Measurements from ENCODE around the gene SEC14L5. TPM values are rescaled to one million over a fixed set of nuclear protein-coding genes. Genes with fewer than 3 reads are reported as not detected.

Gene SEC14L5
- total and polyA plus RNA-seq, 10 donors = 0.06 to 0.94 (median 0.26) TPM; not detected in 1

DNA sequence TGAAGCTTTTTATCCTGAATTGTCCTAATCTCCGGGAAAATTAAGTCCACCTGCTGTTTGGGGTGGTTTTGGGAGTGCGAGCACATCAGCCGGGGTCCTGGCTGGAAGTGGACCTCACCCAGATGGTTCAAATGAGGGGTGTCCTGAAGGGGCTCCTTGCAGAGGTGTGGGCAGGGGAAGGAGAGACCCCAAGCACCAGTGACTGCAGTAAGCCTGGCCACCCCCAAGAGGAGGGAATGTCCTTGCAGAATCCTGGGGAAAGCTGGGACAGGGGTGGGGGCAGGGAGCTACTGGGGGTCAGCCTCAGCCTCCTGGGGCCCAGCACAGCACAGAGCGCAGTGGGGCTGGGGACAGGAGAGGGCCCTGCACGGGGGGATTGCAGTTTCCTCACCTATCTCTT is 46.2 kb downstream of the SEC14L5 start:
- TF ChIP-seq, protein P1, sequence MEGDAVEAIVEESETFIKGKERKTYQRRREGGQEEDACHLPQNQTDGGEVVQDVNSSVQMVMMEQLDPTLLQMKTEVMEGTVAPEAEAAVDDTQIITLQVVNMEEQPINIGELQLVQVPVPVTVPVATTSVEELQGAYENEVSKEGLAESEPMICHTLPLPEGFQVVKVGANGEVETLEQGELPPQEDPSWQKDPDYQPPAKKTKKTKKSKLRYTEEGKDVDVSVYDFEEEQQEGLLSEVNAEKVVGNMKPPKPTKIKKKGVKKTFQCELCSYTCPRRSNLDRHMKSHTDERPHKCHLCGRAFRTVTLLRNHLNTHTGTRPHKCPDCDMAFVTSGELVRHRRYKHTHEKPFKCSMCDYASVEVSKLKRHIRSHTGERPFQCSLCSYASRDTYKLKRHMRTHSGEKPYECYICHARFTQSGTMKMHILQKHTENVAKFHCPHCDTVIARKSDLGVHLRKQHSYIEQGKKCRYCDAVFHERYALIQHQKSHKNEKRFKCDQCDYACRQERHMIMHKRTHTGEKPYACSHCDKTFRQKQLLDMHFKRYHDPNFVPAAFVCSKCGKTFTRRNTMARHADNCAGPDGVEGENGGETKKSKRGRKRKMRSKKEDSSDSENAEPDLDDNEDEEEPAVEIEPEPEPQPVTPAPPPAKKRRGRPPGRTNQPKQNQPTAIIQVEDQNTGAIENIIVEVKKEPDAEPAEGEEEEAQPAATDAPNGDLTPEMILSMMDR (IDR thresholded peaks at IDR 0.05 in 8 of 11, conservative IDR thresholded peaks at IDR 0.05 in 3 of 11) = no peak
- TF ChIP-seq POLR2A (IDR thresholded peaks at IDR 0.05) = no peak
- no peaks in the 10 kb centered on the region for H3K4me1 ChIP-seq
- H3K36me3 ChIP-seq = no peaks in the 10 kb centered on the region
- peak; percentile 18 for DNase-seq
- peaks cover 0 to 39% (median 0%) of the 10 kb centered on the region in 7 donors for H3K27me3 ChIP-seq (replicated peaks in 1 of 7)
- no peak overlapping the region for H3K4me3 ChIP-seq
- WGBS, 5 donors = 64 to 73% (median 71%) methylated on average over 5 of the region's 5 CpGs
- no peak overlapping the region for H3K27ac ChIP-seq
- H3K9me3 ChIP-seq = no peaks in the 10 kb centered on the region
- intact Hi-C loops (cut with DNase I; ENCODE audit: low total_unique reads) = no loop called here

DNA sequence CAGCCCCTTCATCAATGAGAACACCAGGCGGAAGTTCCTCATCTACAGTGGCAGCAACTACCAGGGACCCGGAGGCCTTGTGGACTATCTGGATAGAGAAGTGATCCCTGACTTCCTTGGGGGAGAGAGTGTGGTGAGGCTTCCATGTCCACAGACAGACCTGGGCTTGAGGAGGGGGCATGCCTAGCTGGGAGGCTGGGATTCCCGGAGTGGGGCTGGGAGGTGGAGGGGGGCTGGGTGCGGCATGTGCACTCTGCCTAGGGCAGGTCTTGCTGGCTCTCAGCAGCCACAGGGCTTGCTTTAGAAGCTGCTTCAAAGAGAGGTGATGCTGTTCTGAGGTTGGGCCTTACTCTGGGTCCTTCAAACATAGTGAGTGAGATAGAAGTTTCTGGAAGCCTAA is 47.8 kb downstream of the SEC14L5 start:
- intact Hi-C loops (cut with DNase I; ENCODE audit: low total_unique reads) = no loop called here
- H3K4me1 ChIP-seq = no peaks in the 10 kb centered on the region
- H3K9me3 ChIP-seq = no peaks in the 10 kb centered on the region
- no peak overlapping the region for H3K27ac ChIP-seq
- no peaks in the 10 kb centered on the region for H3K36me3 ChIP-seq
- peak; percentile 54 for DNase-seq
- WGBS, 5 donors = 53 to 81% (median 69%) methylated on average over 4 of the region's 4 CpGs
- no peak for TF ChIP-seq POLR2AphosphoS5 (IDR thresholded peaks at IDR 0.05)
- TF ChIP-seq, protein P1 (IDR thresholded peaks at IDR 0.05 in 8 of 11, conservative IDR thresholded peaks at IDR 0.05 in 3 of 11) = no peak
- TF ChIP-seq POLR2A (IDR thresholded peaks at IDR 0.05) = no peak
- no peak overlapping the region for H3K4me3 ChIP-seq
- H3K27me3 ChIP-seq (replicated peaks in 1 of 7) = peaks cover 0 to 44% (median 0%) of the 10 kb centered on the region in 7 donors

DNA sequence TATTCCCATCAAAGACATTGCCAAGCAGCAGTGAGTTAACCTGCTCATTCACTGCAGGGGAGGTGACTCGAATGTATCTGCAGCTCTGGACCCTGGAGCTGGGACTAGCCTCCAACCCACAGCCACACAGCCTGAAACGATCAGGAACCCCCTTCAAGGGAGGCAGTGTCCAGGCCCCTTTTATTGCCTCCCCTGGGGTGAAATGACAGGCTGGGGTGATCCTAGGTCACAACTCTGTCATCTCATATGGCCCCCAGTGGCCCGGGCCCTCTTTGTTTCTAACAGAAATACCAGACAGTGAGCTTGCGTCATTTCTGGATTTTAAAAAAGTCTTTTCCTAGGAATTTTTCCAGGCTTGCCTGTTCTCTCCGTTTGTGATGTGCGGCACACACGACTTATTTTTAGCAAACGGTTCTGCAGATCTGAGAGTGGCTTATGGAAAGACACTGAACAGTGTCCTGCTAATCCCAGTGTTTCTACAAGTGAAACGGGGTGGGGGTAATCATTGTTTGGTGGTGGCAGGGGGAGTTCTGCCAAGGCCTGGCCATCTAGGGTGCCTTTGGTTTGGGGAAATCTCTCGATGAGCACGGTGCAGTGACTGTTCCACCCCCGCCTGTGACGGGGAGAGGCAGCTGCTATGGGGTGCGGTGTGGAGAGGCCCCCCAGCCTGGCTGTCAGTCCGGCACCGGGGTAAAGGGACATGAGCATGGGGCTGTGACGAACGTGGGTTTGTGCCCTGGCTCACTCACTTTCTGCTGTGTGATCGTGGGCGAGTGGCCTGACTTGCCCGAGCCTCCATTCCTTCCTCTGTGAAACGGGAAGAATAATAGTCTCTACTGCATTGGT is 48.4 kb downstream of the SEC14L5 start:
- Histone ChIP-seq H3K4me1 (no peaks in the 10 kb centered on the region), H3K9me3 (no peaks in the 10 kb centered on the region), H3K36me3 (no peaks in the 10 kb centered on the region), H3K4me3 (no peak overlapping the region), H3K27me3 (replicated peaks in 1 of 7) (peaks cover 0 to 50% (median 0%) of the 10 kb centered on the region in 7 donors), H3K27ac (no peak overlapping the region)
- DNase-seq = peak; percentile 57
- 78 to 85% (median 79%) methylated on average over 20 to 22 of the region's 22 CpGs for WGBS, 5 donors
- intact Hi-C loops (cut with DNase I; ENCODE audit: low total_unique reads) = no loop called here
- TF ChIP-seq, protein P1 (IDR thresholded peaks at IDR 0.05 in 8 of 11, conservative IDR thresholded peaks at IDR 0.05 in 3 of 11) = no peak
- TF ChIP-seq POLR2A (IDR thresholded peaks at IDR 0.05) = no peak
- no peak for TF ChIP-seq POLR2AphosphoS5 (IDR thresholded peaks at IDR 0.05)

DNA sequence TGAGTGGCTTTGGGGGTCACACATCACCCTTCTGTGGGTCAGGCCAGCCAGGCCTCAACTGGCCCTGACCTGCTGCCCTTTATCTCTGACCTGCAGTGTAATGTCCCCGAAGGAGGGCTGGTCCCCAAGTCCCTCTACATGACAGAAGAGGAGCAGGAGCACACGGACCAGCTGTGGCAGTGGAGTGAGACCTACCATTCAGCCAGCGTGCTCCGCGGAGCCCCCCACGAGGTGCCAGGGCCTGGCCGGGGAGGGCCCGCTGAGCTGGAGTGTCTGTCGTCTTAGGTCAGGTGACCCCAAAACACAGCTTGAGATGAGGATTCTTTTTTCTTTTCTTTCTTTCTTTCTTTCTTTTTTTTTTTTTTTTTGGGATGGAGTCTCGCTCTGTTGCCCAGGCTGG is 49.1 kb downstream of the SEC14L5 start:
- Histone ChIP-seq H3K9me3 (no peaks in the 10 kb centered on the region), H3K36me3 (no peaks in the 10 kb centered on the region), H3K27me3 (replicated peaks in 1 of 7) (peaks cover 0 to 50% (median 0%) of the 10 kb centered on the region in 7 donors), H3K27ac (no peak overlapping the region), H3K4me3 (no peak overlapping the region), H3K4me1 (no peaks in the 10 kb centered on the region)
- DNase-seq = no peak
- 81 to 87% (median 86%) methylated on average over 10 of the region's 10 CpGs for WGBS, 5 donors
- intact Hi-C loops (cut with DNase I; ENCODE audit: low total_unique reads) = no loop called here
- TF ChIP-seq POLR2AphosphoS5 (IDR thresholded peaks at IDR 0.05) = no peak
- TF ChIP-seq POLR2A (IDR thresholded peaks at IDR 0.05) = no peak
- TF ChIP-seq, protein P1 (IDR thresholded peaks at IDR 0.05 in 8 of 11, conservative IDR thresholded peaks at IDR 0.05 in 3 of 11) = no peak

Data from spleen (tissue), 11 donors.